ENCODE data around the gene PRKACB. TPM values are rescaled to one million over a fixed set of nuclear protein-coding genes. Genes with fewer than 3 reads are reported as not detected.

PRKACB gene
- total and polyA plus RNA-seq, 10 of the 15 experiments (the other 5 are each of a cell fraction or from before 2014, with no cell fraction given), result 3.1 to 9.0 (median 7.1) TPM; not detected in 1

- TF ChIP-seq CHD4 (IDR thresholded peaks at IDR 0.05), result no peak
- no peak for TF ChIP-seq SIN3A (IDR thresholded peaks at IDR 0.05; ENCODE audit: low read depth, low read length)
- TF ChIP-seq ZNF384 (IDR thresholded peaks at IDR 0.05; ENCODE audit: borderline replicate concordance, low read depth, low read length), result no peak
These were observed 19.3 kb downstream of the PRKACB start (continued) for GRCh38 chr1:84163123-84163931.

- ChIA-PET RAD21 (ENCODE audit: unreplicated experiment) (no interaction called here), POLR2A (no interaction called here), SMC1A (ENCODE audit: uncharacterized antibody, unreplicated experiment) (no interaction called here), CTCF (no interaction called here)
- Histone ChIP-seq H3K9ac (ENCODE audit: control insufficient read depth, insufficient read depth, low read length) (no peak overlapping the region), H3K4me1 (ENCODE audit: control insufficient read depth, insufficient read depth, low read length) (peaks cover 9% of the 10 kb centered on the region; the same call in 1 of the 2 replicates), H3K4me3 (no peak overlapping the region), H4K20me1 (ENCODE audit: control insufficient read depth, insufficient read depth) (no peaks in the 10 kb centered on the region), H3K9me3 (replicated peaks; ENCODE audit: control insufficient read depth, insufficient read depth, low read length) (no peaks in the 10 kb centered on the region), H3K27me3 (replicated peaks in 1 of 2; ENCODE audit: control insufficient read depth in 2 of 2, insufficient read depth in 2 of 2, low read length in 1 of 2) (no peaks in the 10 kb centered on the region), H2AFZ (ENCODE audit: control insufficient read depth, low read depth, low read length) (no peak overlapping the region), H3K27ac (ENCODE audit: control insufficient read depth, insufficient read depth) (no peak overlapping the region), H3K36me3 (ENCODE audit: control insufficient read depth in 2 of 2, insufficient read depth in 2 of 2, low read length in 1 of 2) (no peaks in the 10 kb centered on the region), H3K4me2 (ENCODE audit: control insufficient read depth, insufficient read depth) (no peak overlapping the region), H3K79me2 (ENCODE audit: control insufficient read depth, insufficient read depth, low read length) (no peaks in the 10 kb centered on the region)
- intact Hi-C loops (cut with micrococcal nuclease; ENCODE audit: unreplicated experiment) (no loop called here), in situ Hi-C loops (cut with MboI) (no loop called here)
- DNase-seq (ENCODE audit: low read depth, low spot score), result no peak
- FAIRE-seq, result peak; percentile 44
- no peak for ATAC-seq
- no TSS peak for BruUV-seq (replicated peaks)
- WGBS (ENCODE audit: insufficient coverage, insufficient replicate concordance, low lambda C conversion rate, missing lambda C conversion rate), result 51% methylated on average over 5 of the region's 5 CpGs
- TF ChIP-seq NKRF (conservative IDR thresholded peaks at IDR 0.05) (no peak), SREBF2 (IDR thresholded peaks at IDR 0.05; ENCODE audit: low read length) (no peak), HSF1 (IDR thresholded peaks at IDR 0.05; ENCODE audit: low read depth, low read length) (no peak), RFX5 (IDR thresholded peaks at IDR 0.05; ENCODE audit: low read depth, low read length) (no peak), ZNF384 (IDR thresholded peaks at IDR 0.05; ENCODE audit: borderline replicate concordance, low read depth, low read length) (no peak), NFYB (IDR thresholded peaks at IDR 0.05; ENCODE audit: insufficient read depth, low read depth, low read length) (no peak), RELB (IDR thresholded peaks at IDR 0.05; ENCODE audit: low read depth) (no peak), WRNIP1 (IDR thresholded peaks at IDR 0.05; ENCODE audit: borderline replicate concordance, low read depth, low read length) (no peak), NR2C2 (IDR thresholded peaks at IDR 0.05; ENCODE audit: borderline replicate concordance, control insufficient read depth, insufficient read length, low read depth) (no peak), FOXK2 (IDR thresholded peaks at IDR 0.05) (no peak), SUZ12 (IDR thresholded peaks at IDR 0.05; ENCODE audit: unreplicated experiment) (no peak), NR2C1 (IDR thresholded peaks at IDR 0.05) (no peak), ZNF274 (IDR thresholded peaks at IDR 0.05; ENCODE audit: insufficient read depth, insufficient read length) (no peak), EP300 (IDR thresholded peaks at IDR 0.05; ENCODE audit: borderline replicate concordance in 1 of 2, control insufficient read depth in 1 of 2, low read depth in 2 of 2, low read length in 2 of 2) (no peak), BMI1 (IDR thresholded peaks at IDR 0.05; ENCODE audit: borderline replicate concordance) (no peak)
These were observed 20.1 kb downstream of the PRKACB start for GRCh38 chr1:84164161-84164560.
